B cell (primary cell): ENCODE data around the gene TEDC2. TPM values are rescaled to one million over a fixed set of nuclear protein-coding genes. Genes with fewer than 3 reads are reported as not detected.

Experiments
- ATAC-seq: fragments of 200-7000 bp; cut with Tn5 transposase; one replicate; pipeline ENCODE4 v1.10.0; 2021; ENCODE audit warnings: low read depth, mild to moderate bottlenecking, moderate number of reproducible peaks, moderate library complexity
- CTCF ChIA-PET: fragments of 350-600 bp; sonication (Branson Sonifier 250); formaldehyde crosslinking; loops from one replicate; lab custom pipeline; 2021; ENCODE audit warnings: antibody characterized with exemption, inconsistent platforms; lab: Charles Lee
- POLR2A ChIA-PET: fragments of 350-600 bp; sonication (Branson Sonifier 250); formaldehyde crosslinking; loops from one replicate; lab custom pipeline; 2021; ENCODE audit warnings: antibody characterized with exemption; lab: Charles Lee
- DNase-seq: peaks from one replicate; pipeline ENCODE4 v3.0.0; 2013
- H2AFZ ChIP-seq: 2 replicates; pipeline ENCODE4 v1.6.1; 2012; ENCODE audit warnings: mild to moderate bottlenecking, low read depth, low read length; ENCODE audit not compliant: insufficient read depth, poor library complexity, severe bottlenecking
- H3K27ac ChIP-seq, 2 donors: 1 replicate in 1 of 2; 2 replicates in 1 of 2; pipeline ENCODE4 v1.5.1; 2012 to 2013; ENCODE audit warnings: low read length in 2 of 2, mild to moderate bottlenecking in 2 of 2, moderate library complexity in 1 of 2
- H3K27me3 ChIP-seq, 4 experiments: fragments of 200-600 bp in 1 of 4; sonication (generic) in 1 of 4; replicated peaks in 1 of 4; 1 replicate in 2 of 4; 2 replicates in 2 of 4; pipeline versions ENCODE4 v1.6.1 to v1.7.0; 2013 to 2016; ENCODE audit warnings: low read length in 3 of 4, mild to moderate bottlenecking in 2 of 4, mixed read lengths in 1 of 4, moderate library complexity in 1 of 4; ENCODE audit not compliant: insufficient read depth in 4 of 4, control insufficient read depth in 3 of 4; ENCODE audit errors: control extremely low read depth in 1 of 4
- H3K36me3 ChIP-seq, 2 experiments: replicated peaks in 1 of 2; 1 replicate in 1 of 2; 2 replicates in 1 of 2; pipeline versions ENCODE4 v1.6.1 to v1.7.1; 2013; ENCODE audit warnings: low read length in 1 of 2; ENCODE audit not compliant: insufficient read depth in 2 of 2, control insufficient read depth in 1 of 2; ENCODE audit errors: control extremely low read depth in 1 of 2, extremely low read depth in 1 of 2
- H3K4me1 ChIP-seq, 2 donors: fragments of 200-600 bp in 1 of 2; sonication (generic) in 1 of 2; 1 replicate in 1 of 2; 2 replicates in 1 of 2; pipeline versions ENCODE4 v1.5.1 to v1.6.1; 2013 to 2017; ENCODE audit warnings: low read length in 2 of 2; ENCODE audit not compliant: control insufficient read depth in 2 of 2, insufficient read depth in 2 of 2
- H3K4me2 ChIP-seq: replicated peaks from 2 replicates; pipeline ENCODE3; 2012; ENCODE audit warnings: mild to moderate bottlenecking, low read depth, low read length; ENCODE audit not compliant: poor library complexity, severe bottlenecking
- H3K4me3 ChIP-seq, 5 experiments: fragments of 200-600 bp in 1 of 5; sonication (generic) in 1 of 5; 1 replicate in 3 of 5; 2 replicates in 2 of 5; pipeline versions ENCODE4 v1.5.1 to v1.7.0; 2011 to 2016; ENCODE audit warnings: low read length in 4 of 5, mild to moderate bottlenecking in 4 of 5, low read depth in 2 of 5, control low read depth in 1 of 5, moderate library complexity in 1 of 5; ENCODE audit not compliant: insufficient read depth in 1 of 5; ENCODE audit errors: control extremely low read depth in 1 of 5, extremely low read depth in 1 of 5
- H3K79me2 ChIP-seq: fragments of 200-600 bp; sonication (generic); one replicate; pipeline ENCODE4 v1.6.0; 2016; ENCODE audit warnings: low read length; ENCODE audit not compliant: control insufficient read depth, insufficient read depth
- H3K9ac ChIP-seq: fragments of 200-600 bp; sonication (generic); 2 replicates; pipeline ENCODE4 v1.6.1; 2017; ENCODE audit warnings: mild to moderate bottlenecking, low read length, moderate library complexity
- H3K9me3 ChIP-seq, 3 donors: one replicate each; pipeline versions ENCODE4 v1.6.1 to v1.7.1; 2013; ENCODE audit warnings: low read length in 2 of 3; ENCODE audit not compliant: control insufficient read depth in 2 of 3, insufficient read depth in 1 of 3; ENCODE audit errors: control extremely low read depth in 1 of 3
- H4K20me1 ChIP-seq: 2 replicates; pipeline ENCODE4 v1.6.0; 2012; ENCODE audit warnings: mild to moderate bottlenecking, low read length; ENCODE audit not compliant: insufficient read depth, control insufficient read depth, poor library complexity, severe bottlenecking
- H3K27ac Mint-ChIP-seq: one replicate; pipeline ENCODE4 v1.8.0; 2021; ENCODE audit warnings: mixed read lengths
- H3K27me3 Mint-ChIP-seq: one replicate; pipeline ENCODE4 v1.8.0; 2021; ENCODE audit warnings: mixed read lengths
- H3K4me1 Mint-ChIP-seq: one replicate; pipeline ENCODE4 v1.8.0; 2021; ENCODE audit warnings: mixed read lengths
- H3K4me3 Mint-ChIP-seq: one replicate; pipeline ENCODE4 v1.8.0; 2021; ENCODE audit warnings: mixed read lengths
- H3K9me3 Mint-ChIP-seq: one replicate; pipeline ENCODE4 v1.8.0; 2022; ENCODE audit warnings: mixed read lengths; ENCODE audit not compliant: insufficient read depth
- EZH2 ChIP-seq: IDR thresholded peaks from 2 replicates; pipeline ENCODE4 v1.6.1; 2012; ENCODE audit warnings: borderline replicate concordance, low read depth, mild to moderate bottlenecking, moderate library complexity, low read length; ENCODE audit not compliant: insufficient read depth, poor library complexity, severe bottlenecking
- WGBS: methylation state at CpG from one replicate; pipeline ENCODE4 v1.1.5; 2013; ENCODE audit warnings: missing lambda C conversion rate; ENCODE audit not compliant: insufficient coverage; 5-methylcytosine and 5-hydroxymethylcytosine counted together
- intact Hi-C: fragments of 100-400 bp; cut with micrococcal nuclease; formaldehyde crosslinking; loops from one replicate; pipeline ENCODE4 v1.10.0; 2022
- polyA plus RNA-seq: library from polyadenylated mRNA; depleted of rRNA; stranded (reverse); fragments of >200 nt; gene quantifications from 2 replicates; pipeline ENCODE4 v1.2.3, GENCODE V29; 2012
- total RNA-seq, 2 donors: library from RNA; stranded (reverse); fragments of 120-200 nt in 1 of 2; gene quantifications; 1 replicate in 1 of 2; 2 replicates in 1 of 2; pipeline versions ENCODE4 v1.2.3 to v1.2.4, GENCODE V29; 2013 to 2022
- TF ChIP-seq, protein P1 (sequence below): fragments of 200-600 bp; IDR thresholded peaks from one replicate; pipeline ENCODE4 v1.8.0; 2022; ENCODE audit warnings: antibody characterized with exemption, mild to moderate bottlenecking

TEDC2 gene
- total and polyA plus RNA-seq, 2 donors (not counting 1 experiment from before 2014, with no cell fraction given), result 1.1 to 2.9 TPM

DNA sequence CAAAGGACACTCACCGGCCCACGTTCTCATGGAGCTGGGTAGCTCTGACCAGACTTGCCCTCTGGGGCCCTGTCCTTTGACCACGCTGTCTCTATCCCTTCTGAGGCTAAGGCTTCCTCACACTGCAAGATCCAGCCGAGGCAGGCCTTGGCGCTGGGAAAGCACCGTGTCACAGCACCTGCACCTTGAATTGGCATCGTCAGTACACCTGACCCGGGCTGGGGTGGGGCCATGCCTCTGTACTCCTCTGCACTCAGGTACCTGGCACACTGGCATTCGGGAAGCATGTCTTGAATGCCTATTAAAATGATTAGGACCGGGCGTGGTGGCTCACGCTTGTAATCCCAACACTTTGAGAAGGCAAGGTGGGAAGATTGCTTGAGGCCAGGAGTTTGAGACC lies 21.0 kb downstream of the TEDC2 start:
- CTCF ChIA-PET, result no interaction called here
- H3K79me2 ChIP-seq, result peaks cover 80% of the 10 kb centered on the region
- ATAC-seq (no peak), DNase-seq (no peak)
- H4K20me1 ChIP-seq, result peaks cover 17% of the 10 kb centered on the region
- WGBS, result 97% methylated on average over 12 of the region's 12 CpGs
- H3K4me3 ChIP-seq, result no peak overlapping the region
- POLR2A ChIA-PET, result interaction anchor here (0.6 kb wide), 1 partner anchor 776 kb away, joined by 5 read pairs; no protein-coding TSS in a partner anchor
- H3K9ac ChIP-seq, result no peak overlapping the region
- no peak overlapping the region for H2AFZ ChIP-seq
- intact Hi-C loops, result no loop called here
- Mint-ChIP-seq H3K27ac (no peak overlapping the region), H3K27me3 (no peaks in the 10 kb centered on the region), H3K9me3 (no peaks in the 10 kb centered on the region), H3K4me1 (peaks cover 8% of the 10 kb centered on the region), H3K4me3 (no peak overlapping the region)
- H3K4me2 ChIP-seq, result no peak overlapping the region
- no peak overlapping the region for H3K27ac ChIP-seq
- H3K9me3 ChIP-seq, result no peaks in the 10 kb centered on the region
- H3K4me1 ChIP-seq, result peaks cover 4 to 8% of the 10 kb centered on the region in 2 donors
- no peaks in the 10 kb centered on the region for H3K36me3 ChIP-seq
- TF ChIP-seq EZH2, result no peak
- TF ChIP-seq, protein P1, sequence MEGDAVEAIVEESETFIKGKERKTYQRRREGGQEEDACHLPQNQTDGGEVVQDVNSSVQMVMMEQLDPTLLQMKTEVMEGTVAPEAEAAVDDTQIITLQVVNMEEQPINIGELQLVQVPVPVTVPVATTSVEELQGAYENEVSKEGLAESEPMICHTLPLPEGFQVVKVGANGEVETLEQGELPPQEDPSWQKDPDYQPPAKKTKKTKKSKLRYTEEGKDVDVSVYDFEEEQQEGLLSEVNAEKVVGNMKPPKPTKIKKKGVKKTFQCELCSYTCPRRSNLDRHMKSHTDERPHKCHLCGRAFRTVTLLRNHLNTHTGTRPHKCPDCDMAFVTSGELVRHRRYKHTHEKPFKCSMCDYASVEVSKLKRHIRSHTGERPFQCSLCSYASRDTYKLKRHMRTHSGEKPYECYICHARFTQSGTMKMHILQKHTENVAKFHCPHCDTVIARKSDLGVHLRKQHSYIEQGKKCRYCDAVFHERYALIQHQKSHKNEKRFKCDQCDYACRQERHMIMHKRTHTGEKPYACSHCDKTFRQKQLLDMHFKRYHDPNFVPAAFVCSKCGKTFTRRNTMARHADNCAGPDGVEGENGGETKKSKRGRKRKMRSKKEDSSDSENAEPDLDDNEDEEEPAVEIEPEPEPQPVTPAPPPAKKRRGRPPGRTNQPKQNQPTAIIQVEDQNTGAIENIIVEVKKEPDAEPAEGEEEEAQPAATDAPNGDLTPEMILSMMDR, result no peak
- H3K27me3 ChIP-seq, result no peaks in the 10 kb centered on the region

DNA sequence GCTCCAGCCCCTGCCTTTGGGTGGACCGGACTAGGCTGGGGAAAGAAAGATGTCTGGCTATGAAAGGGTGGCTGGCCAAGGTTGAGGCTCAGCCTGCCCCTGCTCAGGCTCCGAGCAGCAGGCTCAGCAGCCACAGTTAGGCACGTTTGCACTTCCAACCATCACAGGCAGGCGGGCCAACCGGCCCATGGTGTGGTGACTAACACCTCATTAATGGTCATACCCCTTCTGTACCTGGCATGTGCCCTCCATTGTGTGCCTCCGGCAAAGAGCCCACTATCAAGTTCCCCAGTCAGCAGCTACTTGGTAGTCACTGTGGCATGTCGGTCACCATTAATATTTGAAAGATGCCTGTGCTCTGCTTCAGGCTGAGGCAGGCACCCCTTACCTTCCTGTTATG lies 21.8 kb downstream of the TEDC2 start:
- Histone ChIP-seq H3K4me2 (no peak overlapping the region), H2AFZ (no peak overlapping the region), H3K27ac (no peak overlapping the region), H3K4me1 (peaks cover 9 to 10% of the 10 kb centered on the region in 2 donors), H3K36me3 (no peaks in the 10 kb centered on the region), H3K9ac (no peak overlapping the region), H3K4me3 (no peak overlapping the region), H3K79me2 (peaks cover 80% of the 10 kb centered on the region), H3K9me3 (no peaks in the 10 kb centered on the region), H3K27me3 (no peaks in the 10 kb centered on the region), H4K20me1 (peaks cover 17% of the 10 kb centered on the region)
- ChIA-PET CTCF (no interaction called here), POLR2A (interaction anchor here (0.6 kb wide), 1 partner anchor 263 kb away, joined by 4 read pairs; no protein-coding TSS in a partner anchor)
- no peak for ATAC-seq
- TF ChIP-seq EZH2, result no peak
- TF ChIP-seq, protein P1, result no peak
- Mint-ChIP-seq H3K27me3 (no peaks in the 10 kb centered on the region), H3K4me3 (no peak overlapping the region), H3K4me1 (peaks cover 9% of the 10 kb centered on the region), H3K27ac (no peak overlapping the region), H3K9me3 (no peaks in the 10 kb centered on the region)
- intact Hi-C loops, result no loop called here
- DNase-seq, result no peak
- 98% methylated on average over 7 of the region's 7 CpGs for WGBS
